GM18873 (cell line): ENCODE data around the gene FGA.

Experiments used
- ATAC-seq: cut with Tn5 transposase; IDR thresholded peaks from one replicate; pipeline ENCODE4 v1.9.1; 2021; ENCODE audit warnings: mild to moderate bottlenecking, moderate library complexity, moderate number of reproducible peaks; ENCODE audit not compliant: unreplicated experiment, low FRiP score

The FGA gene

DNA sequence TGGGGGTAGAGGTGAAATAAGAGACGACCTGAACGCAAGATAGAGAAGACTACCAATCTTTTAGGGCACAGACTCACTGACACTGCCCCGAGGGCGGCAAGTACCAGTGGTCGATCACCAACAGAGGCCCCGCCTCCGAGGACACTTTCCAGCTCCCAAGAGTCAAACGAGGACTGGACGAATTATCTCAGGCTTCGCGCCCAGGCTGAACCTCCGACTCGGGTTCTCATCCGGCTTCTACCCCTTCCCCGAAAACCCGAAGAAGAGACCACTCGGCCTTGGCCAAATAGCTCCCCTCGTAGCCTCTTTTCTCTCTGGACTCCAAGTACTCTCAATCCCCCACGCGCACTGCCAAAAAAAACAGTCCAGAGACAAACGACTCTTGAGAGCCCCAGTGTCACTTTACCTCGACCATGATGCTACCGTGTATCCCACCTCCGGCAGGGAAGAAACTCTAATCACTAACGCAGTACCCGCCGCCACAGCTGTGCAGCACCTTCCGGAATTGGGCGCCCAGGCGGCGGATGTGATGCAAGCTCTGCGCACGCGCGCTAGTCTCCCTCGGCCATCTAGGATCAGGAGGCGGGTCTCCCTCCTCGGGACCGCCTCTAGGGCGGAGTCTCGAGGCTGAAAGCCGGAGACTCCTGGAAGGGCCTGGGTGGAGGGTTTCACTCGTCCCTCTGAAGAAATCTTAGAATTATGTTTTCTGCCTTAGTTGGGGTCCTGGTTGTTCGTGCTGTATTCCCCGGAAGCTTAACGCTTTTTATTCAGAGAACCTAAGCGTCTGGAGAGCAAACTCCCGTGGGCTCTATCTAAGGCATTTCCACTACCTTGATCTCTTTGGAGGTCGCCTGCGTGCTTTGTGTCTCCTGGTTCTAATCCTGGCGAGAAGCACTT lies 40.4 kb downstream of the FGA start, which contains the start of gene PLRG1:
TSS of gene PLRG1 (minus strand) at position 507 of the 897 bp plus-strand sequence. CDS start at position 415, 92 bp downstream.
- ATAC-seq: peak; percentile 97

DNA sequence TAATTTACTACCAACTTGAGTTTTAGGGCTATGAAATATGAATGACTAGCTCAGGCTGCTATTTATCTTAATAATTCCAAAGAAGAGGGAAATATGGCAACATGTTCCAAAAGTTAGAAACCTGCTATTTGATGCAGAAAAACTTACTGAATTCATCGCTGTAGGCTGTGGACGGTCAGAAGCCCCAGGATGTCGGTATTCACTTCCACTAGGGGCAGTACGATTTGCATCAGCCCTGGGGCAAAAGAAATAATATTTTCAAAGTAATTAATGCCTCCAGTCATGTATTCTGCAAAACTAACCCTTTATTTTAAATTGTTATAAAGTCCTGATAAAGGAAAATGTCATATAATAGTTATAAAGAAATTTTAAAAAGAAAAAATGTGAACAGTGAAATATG lies 44.9 kb downstream of the FGA start:
- no peak for ATAC-seq

DNA sequence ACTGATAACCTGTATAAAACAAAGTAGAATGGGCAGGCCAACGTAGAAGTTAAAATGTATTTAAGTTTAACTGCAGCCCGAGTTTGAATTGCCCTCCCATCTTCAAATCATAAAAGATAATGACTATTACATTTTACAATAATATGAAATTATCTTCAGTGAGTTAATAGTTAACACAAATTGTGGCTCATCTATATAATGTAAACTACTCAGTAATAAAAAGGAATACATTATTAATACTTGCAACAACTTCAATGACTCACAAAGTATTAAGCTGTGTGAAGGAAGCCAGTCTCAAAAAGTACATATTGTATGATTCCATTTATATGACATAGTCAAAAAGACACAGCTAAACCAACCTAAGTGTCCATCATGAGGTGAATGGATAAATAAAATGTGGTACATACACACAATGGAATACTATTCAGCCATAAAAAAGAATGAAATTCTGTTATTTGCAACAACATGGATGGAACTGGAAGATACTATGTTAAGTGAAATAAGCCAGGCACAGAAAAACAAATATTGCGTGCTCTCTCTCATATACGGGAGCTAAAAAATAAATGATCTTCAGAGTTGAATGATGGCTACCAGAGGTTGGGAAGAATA lies 48.2 kb downstream of the FGA start:
- no peak for ATAC-seq
